Measurements from ENCODE around the gene NUPR1.
"Not testable (repeated sequence)": the region's sequence is repeated elsewhere in the genome, so short reads cannot be mapped to it uniquely, and the experiment has no call there.

NUPR1 gene

DNA sequence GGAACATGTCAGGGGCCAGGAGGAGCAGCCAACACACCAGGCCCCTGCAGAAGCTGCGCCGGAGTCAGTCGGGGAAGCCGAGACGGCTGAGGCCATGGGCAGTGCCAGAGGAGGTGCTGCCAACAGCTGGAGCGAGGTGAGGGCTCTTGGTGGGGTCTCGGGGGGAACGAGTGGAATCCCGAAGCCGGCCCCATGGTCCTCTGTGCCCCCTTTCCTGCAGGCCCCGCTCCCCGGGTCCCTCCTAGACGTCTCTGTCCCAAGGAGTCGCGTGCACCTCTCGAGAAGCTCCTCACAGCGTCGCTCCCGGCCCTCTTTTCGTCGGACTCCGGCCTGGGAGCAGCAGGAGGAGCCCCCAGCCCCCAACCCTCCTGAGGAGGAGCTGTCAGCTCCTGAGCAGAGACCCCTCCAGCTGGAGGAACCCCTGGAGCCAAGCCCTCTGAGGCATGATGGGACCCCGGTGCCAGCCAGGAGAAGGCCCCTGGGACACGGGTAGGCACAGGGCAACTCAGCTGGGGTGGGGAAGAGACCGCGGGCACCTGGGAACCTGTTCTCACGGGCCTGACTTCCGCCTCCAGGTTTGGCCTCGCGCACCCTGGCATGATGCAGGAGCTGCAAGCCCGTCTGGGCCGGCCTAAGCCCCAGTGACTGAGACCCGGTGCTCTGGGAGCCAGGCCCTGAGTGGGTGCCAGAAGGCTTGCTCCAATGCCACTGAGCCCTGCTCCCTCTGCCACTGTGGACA is 40.7 kb downstream of the NUPR1 start:
- no peak for FAIRE-seq

DNA sequence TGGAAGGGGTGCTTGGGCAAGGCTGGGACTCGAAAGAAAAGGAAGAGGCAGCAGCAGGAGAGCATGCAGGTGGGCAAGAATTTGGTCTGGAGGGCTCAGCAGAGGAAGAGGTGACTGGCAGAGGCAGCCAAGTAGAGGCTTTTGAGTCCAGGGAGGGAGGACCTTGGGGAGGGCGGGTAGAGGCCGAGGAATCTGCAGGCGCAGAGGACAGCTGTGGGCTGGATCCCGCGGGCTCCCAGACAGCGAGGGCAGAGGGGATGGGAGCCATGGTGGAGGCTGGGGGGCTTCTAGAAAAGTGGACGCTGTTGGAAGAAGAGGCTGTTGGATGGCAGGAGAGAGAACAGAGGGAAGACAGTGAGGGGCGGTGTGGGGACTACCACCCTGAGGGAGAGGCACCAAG is 41.4 kb downstream of the NUPR1 start:
- no peak for FAIRE-seq

DNA sequence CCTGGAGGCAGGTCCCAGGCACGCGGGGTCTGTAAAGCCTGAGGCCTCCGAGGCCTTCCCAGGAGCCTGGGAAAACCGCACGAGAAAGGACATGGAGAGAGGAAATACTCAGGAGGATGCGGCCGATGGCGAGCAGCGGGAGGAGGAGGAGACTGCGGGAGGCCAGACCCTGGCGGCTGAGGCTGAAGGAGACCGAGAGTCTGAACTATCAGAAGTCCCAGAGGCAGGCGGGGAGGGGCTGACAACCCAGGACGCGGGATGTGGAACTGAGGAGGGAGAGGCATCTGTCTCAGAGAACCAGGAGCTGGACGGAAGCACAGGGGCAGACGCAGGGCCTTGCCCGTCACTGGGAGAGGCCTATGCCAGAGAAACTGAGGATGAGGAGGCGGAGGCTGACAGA is 41.9 kb downstream of the NUPR1 start:
- FAIRE-seq: no peak

DNA sequence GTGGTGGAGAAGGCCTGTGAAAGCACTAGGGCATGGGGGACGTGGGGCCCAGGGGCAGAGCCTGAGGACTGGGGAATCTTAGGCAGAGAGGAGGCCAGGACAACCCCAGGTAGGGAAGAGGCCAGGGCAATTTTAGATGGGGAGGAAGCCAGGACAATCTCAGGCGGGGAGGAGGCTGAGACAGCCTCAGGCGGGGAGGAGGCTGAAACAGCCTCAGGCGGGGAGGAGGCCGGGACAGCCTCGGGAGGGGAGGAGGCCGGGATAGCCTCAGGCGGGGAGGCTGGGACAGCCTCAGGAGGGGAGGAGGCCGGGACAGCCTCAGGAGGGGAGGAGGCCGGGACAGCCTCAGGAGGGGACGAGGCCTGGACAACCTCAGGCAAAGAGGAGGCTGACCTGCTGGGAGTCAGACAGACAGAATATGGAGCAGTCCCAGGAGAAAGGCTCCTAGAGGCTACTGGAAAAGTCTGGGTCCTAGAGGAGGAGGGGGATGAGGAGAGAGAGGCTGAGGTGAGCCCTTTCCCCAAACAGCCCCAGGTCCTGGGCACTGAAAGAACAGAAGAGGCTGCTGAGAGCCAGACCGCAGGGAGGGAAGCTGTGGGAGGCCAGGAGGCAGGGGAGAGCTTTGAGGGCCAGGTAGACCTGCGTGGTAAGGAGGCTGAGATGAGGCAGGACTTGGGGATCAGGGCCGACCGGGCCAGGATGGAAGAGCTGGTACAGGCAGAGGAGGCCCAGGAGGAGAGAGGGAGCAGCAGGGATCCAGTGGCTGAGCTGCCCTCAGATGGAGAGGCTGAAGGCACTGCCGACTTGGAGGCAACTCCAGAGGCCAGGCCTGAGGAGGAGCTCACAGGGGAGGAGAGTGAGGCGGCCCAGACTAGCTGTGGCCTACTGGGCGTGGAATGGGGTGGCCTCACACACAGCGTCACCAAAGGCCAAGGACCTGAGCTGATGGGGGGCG is 42.7 kb downstream of the NUPR1 start:
- no peak for FAIRE-seq

DNA sequence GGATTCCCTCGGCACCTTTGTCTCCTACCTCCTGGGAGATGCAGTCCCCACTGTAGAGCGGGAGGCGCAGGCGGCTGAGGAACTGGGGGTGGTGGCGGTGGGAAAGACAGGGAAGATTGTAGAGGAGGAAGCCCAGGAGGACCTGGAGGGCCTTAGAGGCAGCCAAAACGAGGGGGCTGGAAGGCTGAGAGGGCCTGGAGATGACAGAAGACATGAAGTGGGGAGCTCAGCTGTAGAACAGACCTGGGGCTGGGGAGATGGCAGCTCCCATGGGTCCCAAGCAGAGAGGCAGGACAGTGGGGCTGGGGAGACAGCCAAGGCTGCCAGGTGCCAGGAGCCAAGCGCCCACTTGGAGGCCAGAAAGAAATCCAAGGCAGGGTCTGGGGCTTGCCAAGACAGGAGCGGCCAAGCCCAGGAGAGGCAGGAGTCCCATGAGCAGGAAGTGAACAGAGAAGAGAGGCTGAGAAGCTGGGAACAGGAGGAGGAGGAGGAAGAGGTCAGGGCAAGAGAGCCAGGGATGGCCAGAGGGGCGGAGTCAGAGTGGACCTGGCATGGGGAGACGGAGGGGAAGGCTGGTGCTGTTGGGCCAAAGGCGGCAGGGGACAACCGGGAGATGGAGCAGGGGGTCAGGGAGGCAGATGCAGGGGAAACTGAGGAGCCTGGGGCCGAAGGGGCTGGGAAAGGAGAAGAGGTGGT is 43.5 kb downstream of the NUPR1 start:
- no peak for FAIRE-seq

DNA sequence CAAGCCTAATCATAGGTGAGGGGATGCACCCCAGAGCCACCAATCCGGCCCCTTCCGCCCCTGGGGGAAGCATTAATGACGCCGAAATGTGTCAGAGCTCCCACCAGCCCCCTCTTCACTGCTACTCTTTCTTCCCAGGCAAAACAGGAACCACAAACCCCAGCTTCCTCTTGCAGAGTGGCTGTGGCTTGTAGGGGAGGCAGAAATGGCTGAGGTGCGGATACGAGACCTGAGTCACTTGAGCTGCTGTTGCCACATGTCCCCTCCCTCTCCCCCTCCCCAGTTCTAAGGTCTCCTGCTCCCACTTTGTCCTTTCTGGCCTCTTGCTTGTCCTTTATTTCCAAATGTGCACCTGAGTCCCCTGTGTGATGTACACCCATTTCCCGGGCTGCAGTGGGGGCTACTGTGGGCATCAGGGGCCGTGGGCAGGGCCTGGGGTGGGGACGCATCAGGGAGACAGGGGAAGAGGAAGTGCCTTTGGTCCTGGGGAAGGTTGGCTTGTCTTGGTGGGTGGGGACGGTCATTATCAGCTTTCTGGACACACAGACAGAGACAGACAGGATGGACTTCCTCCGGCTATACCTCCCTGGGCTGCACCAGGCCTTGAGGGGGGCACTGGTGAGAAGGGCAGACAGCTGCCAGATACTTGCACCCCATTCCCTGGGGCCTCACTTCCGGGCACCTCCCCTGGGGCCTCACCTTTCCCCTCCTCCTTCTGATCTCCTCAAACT is 44.5 kb downstream of the NUPR1 start, which contains the start of gene APOBR:
APOBR (plus strand) TSS at position 523 of the 731 bp plus-strand sequence; CDS start at position 562, 39 bp downstream.
- FAIRE-seq: no peak

DNA sequence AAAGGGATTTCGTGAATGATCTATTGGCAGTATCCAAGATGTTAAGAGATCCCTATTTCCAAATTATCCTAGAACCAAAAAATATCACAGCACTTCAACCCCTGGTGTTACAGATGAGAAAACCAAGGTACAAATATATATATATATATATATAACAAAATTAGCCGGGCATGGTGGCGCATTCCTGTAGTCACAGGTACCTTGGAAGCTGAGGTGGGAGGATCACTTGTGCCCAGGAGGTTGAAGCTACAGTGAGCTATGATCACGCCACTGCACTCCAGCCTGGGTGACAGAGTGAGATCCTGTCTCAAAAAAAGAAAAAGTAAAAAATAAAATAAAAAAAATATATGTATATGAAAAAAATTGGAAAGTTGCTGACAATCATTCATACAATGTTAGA is 46.3 kb downstream of the NUPR1 start:
- no peak for FAIRE-seq

DNA sequence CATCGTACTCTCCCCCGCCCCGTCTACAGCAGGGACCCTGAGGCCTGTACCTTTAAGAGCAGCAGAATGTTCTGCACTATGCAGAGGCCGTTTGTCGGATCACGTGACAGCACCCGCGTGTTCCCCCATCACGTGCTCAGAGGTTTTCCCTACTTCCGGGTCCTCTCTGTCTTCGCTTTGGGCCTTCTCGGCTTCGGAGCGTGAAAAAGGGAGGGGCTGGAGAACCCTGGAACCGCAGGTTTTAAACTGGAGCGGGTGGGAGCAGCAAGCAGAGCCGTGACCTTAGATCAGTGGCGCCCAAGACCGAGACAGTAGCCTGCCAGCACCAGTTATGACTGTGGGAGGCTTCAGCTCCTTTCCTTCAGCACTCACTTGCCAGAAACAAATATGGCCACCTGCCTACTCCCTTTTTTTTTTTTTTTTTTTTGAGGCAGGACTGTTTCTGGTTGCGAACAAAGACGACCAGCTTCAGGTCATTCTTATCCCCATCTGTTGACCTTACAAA is 46.8 kb downstream of the NUPR1 start, which contains the start of gene CLN3:
CLN3 (minus strand) TSS at position 105 of the 505 bp plus-strand sequence. CDS start 315 bp downstream, outside the sequence.
- no peak for FAIRE-seq

DNA sequence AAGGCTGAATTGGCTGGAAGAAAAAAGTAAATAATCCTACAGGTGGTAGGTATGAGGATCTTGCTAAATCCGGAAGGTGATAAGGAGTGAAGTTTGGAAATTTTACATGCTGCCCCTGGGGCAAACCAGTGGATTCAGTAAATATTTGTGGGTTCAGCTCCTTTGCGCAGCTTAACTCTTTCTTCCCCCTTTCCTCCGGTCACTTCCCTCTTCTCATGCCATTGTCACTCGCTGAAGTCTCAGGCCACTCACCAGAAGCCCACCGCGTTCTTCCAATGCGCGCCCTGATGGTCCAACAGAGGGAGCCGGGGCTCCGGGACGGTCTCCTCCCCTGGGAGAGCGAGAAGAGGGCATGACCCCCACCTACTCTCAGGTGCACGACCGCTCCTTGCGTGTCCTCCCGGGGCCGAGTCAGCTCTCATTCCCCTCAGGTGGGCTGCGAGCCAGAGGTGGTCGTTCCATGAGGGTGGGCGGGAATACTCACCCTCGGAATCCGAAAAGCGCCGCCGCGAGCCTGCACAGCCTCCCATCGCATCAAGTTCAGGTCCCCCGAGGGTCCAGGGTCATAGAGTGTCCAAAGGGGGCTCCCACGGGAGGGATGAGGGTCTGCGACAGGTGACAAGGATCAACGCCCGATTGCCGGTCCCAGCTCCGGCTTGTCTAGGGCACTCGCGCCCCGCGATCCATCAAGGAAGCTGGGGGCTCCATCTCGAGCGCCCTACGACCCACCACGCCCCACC is 47.4 kb downstream of the NUPR1 start:
- FAIRE-seq: no peak

DNA sequence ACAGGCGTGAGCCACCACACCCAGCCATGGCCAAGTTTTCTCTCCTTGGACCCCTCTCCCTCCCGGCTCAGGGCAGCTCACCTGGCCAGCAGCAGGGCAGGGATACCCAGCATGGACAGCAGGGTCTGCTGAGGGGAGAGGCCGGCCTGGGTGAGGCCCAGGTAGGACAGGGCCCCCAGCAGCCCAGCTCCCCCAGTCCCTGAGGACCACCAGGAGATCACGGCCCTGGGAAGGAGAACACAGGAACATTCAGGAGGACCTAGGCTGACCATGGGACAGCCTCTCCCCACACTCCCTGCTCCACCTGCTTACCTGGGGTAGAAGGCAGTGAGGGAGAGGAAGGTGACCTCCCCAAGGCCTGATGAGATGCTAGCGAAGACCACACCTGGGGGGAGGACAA is 52.5 kb downstream of the NUPR1 start:
- no peak for FAIRE-seq

DNA sequence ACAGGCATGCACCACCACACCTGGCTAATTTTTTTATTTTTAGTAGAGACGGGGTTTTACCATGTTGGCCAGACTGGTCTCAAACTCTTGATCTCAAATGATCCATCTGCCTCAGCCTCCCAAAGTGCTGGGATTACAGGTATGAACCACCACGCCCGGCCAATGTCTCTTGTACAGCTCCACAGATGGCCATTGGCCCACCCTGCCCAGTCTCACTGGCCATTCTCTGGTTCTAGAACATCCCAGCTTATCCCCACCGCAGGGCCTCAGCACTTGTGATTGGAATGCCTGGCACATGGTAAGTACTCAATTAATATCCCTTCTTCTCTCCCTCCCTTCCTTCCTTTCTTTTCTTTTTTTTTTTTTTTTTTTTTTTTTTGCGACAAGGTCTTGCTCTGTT is 55.4 kb downstream of the NUPR1 start:
- FAIRE-seq: not testable (repeated sequence)

All from A204.1 (cell line).